ENCODE results near the gene FASN. TPM values are rescaled to one million over a fixed set of nuclear protein-coding genes. Genes with fewer than 3 reads are reported as not detected.

Gene FASN
- total RNA-seq, 2 experiments from 2014 or later, result 111 to 364 TPM

- BruUV-seq (replicated peaks), result TSS peak; percentile 74
- POLR2A ChIA-PET, result interaction anchor here (1.0 kb wide), 1 partner anchor 14 kb away, joined by 4 read pairs; the partner anchor contains the start of gene DCXR
- H4K20me1 ChIP-seq (ENCODE audit: insufficient read depth, low read length), result no peaks in the 10 kb centered on the region
- H3K4me1 ChIP-seq (ENCODE audit: insufficient read depth, low read length, poor library complexity, severe bottlenecking), result peaks cover 21% of the 10 kb centered on the region
- peak; percentile 87 for DNase-seq (ENCODE audit: low spot score)
- H2AFZ ChIP-seq (ENCODE audit: low read length), result peak within 1 kb of the TSS; percentile 10; the same call in 1 of the 2 replicates
- intact Hi-C loops (cut with micrococcal nuclease; ENCODE audit: unreplicated experiment), result loop anchor here (1.0 kb wide), 1 partner anchor 15 kb away; the partner anchor contains the start of gene DCXR
- peak within 1 kb of the TSS; percentile 75 for H3K4me3 ChIP-seq (ENCODE audit: low read depth, low read length, poor library complexity, severe bottlenecking)
- no peak for TF ChIP-seq EZH2phosphoT487 (IDR thresholded peaks at IDR 0.05; ENCODE audit: borderline replicate concordance, low read depth, low read length)
- TF ChIP-seq, protein P1, sequence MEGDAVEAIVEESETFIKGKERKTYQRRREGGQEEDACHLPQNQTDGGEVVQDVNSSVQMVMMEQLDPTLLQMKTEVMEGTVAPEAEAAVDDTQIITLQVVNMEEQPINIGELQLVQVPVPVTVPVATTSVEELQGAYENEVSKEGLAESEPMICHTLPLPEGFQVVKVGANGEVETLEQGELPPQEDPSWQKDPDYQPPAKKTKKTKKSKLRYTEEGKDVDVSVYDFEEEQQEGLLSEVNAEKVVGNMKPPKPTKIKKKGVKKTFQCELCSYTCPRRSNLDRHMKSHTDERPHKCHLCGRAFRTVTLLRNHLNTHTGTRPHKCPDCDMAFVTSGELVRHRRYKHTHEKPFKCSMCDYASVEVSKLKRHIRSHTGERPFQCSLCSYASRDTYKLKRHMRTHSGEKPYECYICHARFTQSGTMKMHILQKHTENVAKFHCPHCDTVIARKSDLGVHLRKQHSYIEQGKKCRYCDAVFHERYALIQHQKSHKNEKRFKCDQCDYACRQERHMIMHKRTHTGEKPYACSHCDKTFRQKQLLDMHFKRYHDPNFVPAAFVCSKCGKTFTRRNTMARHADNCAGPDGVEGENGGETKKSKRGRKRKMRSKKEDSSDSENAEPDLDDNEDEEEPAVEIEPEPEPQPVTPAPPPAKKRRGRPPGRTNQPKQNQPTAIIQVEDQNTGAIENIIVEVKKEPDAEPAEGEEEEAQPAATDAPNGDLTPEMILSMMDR (conservative IDR thresholded peaks at IDR 0.05; ENCODE audit: low read length), result no peak
- H3K79me2 ChIP-seq (ENCODE audit: insufficient read depth, low read depth, low read length), result peaks cover 8% of the 10 kb centered on the region; the same call in 1 of the 2 replicates
- H3K36me3 ChIP-seq (ENCODE audit: insufficient read depth, low read length), result peaks cover 38% of the 10 kb centered on the region
- CTCF ChIA-PET (ENCODE audit: unreplicated experiment), result no interaction called here
- no peaks in the 10 kb centered on the region for H3K9me3 ChIP-seq (ENCODE audit: low read length)
- peak within 1 kb of the TSS; percentile 91 for H3K4me2 ChIP-seq (ENCODE audit: low read length)
- H3K27ac ChIP-seq (ENCODE audit: low read depth, low read length, poor library complexity, severe bottlenecking), result no peak within 1 kb of the TSS
- no peaks in the 10 kb centered on the region for H3K9me2 ChIP-seq (ENCODE audit: insufficient read depth, low read length)
Observed at GRCh38 chr17:82051776-82052637, 46.0 kb downstream of the FASN start, which contains the start of the genes GPS1 and RFNG. GPS1 (plus strand) TSS chr17:82051898; CDS start chr17:82051932, 34 bp downstream. RFNG (minus strand) TSS chr17:82051811; CDS start chr17:82051766, 45 bp downstream.

DNA sequence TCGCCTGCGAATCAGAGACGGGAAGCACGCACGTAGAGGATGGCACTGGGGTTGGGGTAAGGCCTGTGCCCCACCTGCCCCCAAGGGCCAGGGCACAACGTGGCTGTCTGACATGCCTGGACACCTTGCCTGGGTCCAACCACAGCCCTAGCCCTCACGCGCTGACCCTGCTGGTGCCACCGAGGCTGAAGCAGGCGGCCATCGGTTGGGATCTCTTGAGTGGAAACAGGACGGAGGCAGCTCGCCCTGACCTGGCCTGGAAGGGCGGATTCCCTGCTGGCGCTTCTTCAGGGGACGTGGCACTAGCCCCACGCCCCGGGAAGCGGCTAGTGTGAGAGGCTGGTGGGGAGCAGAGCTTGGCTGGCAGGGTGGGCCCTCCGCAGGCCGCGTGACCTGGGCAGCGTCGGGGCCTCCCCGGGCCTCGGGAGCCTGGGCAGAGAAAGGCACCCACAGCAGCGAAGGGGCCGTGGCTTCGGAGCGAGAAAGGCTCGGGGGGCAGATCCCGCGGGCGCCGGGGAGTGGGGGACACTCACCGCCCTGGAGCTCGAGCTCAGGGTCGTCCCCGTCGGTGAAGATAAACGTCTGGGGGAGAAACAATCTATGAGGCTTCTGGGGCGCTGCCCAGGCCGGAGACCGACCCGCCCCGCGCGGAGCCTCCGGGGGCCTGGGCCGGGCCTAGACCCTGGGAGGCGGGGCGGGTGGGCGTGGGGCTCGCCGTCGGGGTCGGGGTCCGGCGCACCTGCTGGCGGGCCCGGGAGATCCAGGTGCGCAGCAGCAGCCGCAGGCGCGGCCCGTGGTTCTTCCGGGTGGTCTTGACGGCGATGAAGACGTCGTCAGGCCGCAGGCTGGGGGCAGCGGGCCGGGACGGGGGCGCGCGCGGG, 47.0 kb downstream of the FASN start:
- no peaks in the 10 kb centered on the region for H3K9me2 ChIP-seq (ENCODE audit: insufficient read depth, low read length)
- no peak overlapping the region for H3K27ac ChIP-seq (ENCODE audit: low read depth, low read length, poor library complexity, severe bottlenecking)
- H2AFZ ChIP-seq (ENCODE audit: low read length), result peak overlapping the region; percentile 10; the same call in 1 of the 2 replicates
- BruUV-seq (replicated peaks), result no TSS peak
- DNase-seq (ENCODE audit: low spot score), result peak; percentile 39
- H3K4me2 ChIP-seq (ENCODE audit: low read length), result peak overlapping the region; percentile 89
- H3K79me2 ChIP-seq (ENCODE audit: insufficient read depth, low read depth, low read length), result peaks cover 8% of the 10 kb centered on the region; the same call in 1 of the 2 replicates
- no peaks in the 10 kb centered on the region for H4K20me1 ChIP-seq (ENCODE audit: insufficient read depth, low read length)
- H3K9me3 ChIP-seq (ENCODE audit: low read length), result no peaks in the 10 kb centered on the region
- POLR2A ChIA-PET, result interaction anchor here (1.0 kb wide), 1 partner anchor 13 kb away, joined by 4 read pairs; the partner anchor contains the start of gene DCXR
- CTCF ChIA-PET (ENCODE audit: unreplicated experiment), result no interaction called here
- intact Hi-C loops (cut with micrococcal nuclease; ENCODE audit: unreplicated experiment), result loop anchor here (1.0 kb wide), 1 partner anchor 14 kb away; the partner anchor contains the start of gene DCXR
- TF ChIP-seq EZH2phosphoT487 (IDR thresholded peaks at IDR 0.05; ENCODE audit: borderline replicate concordance, low read depth, low read length), result no peak
- TF ChIP-seq, protein P1 (conservative IDR thresholded peaks at IDR 0.05; ENCODE audit: low read length), result no peak
- peaks cover 28% of the 10 kb centered on the region for H3K36me3 ChIP-seq (ENCODE audit: insufficient read depth, low read length)
- H3K4me3 ChIP-seq (ENCODE audit: low read depth, low read length, poor library complexity, severe bottlenecking), result peak overlapping the region; percentile 75
- peaks cover 21% of the 10 kb centered on the region for H3K4me1 ChIP-seq (ENCODE audit: insufficient read depth, low read length, poor library complexity, severe bottlenecking)
